ENCODE data around the gene LIN7A. TPM values are rescaled to one million over a fixed set of nuclear protein-coding genes. Genes with fewer than 3 reads are reported as not detected.

Gene LIN7A
- total RNA-seq, 1 donor from 2014 or later = 9.8 TPM

DNA sequence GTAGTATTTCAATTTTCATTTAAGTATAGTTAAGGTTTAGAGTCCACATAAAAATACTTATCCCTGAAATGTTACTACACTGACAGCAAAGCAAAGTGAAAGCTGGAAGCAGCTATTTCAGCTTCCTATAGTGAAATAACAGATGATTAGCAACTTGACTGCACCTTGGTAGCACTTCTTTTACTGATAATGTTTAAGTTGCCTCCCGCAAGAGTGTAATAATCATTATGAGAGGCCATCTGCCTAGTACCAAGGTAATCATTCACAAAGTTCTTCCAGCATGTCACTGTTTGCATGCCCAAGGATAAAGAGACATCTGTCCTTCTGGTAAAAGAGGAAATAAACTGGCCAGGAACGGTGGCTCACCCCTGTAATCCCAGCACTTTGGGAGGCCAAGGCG, 69.8 kb downstream of the LIN7A start:
- intact Hi-C loops (cut with DNase I) = no loop called here
- DNase-seq (no peak), ATAC-seq (ENCODE audit: poor library complexity) (no peak)

- intact Hi-C loops (cut with DNase I) = no loop called here
- ATAC-seq (ENCODE audit: poor library complexity) (no peak), DNase-seq (no peak)
These were observed 73.5 kb downstream of the LIN7A start for GRCh38 chr12:80864046-80864735.

- intact Hi-C loops (cut with DNase I) = no loop called here
- DNase-seq = no peak
- ATAC-seq (ENCODE audit: poor library complexity) = no peak
These were observed 75.2 kb downstream of the LIN7A start for GRCh38 chr12:80862531-80862930.

DNA sequence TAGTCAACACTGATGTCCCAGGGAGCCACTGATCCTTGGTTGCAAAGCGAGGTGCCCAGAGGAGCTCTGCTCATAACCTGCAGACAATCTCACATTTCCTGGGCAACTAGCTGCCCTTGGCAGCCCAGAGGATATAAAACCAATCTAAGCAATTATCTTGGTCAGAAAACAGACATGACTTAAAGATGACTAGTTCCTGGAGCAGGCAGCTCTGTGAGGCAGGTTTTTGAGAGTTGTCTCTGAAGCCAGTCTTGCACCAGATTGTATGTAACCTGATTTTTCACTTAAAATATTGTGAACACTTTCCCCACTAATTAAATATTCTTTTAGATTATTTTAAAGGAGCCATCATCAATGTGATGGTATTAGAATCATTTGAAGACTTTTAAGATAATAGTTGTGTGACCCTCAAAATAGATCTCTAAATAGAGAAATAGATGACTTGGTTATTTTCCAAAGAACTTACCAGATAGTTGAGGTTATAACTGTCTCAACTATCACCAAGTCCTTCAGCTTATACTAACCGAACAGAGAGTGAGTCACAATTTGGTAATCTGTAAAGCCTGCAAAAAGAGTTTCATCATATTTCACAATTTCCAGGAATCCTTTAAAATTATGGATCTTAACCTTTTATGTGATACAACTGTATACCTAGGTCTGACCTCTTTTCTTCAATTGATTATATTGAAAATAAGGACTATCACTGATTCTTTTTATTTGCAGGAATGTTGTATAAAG, 75.9 kb downstream of the LIN7A start:
- ATAC-seq (ENCODE audit: poor library complexity) (no peak), DNase-seq (no peak)
- intact Hi-C loops (cut with DNase I) = no loop called here

DNA sequence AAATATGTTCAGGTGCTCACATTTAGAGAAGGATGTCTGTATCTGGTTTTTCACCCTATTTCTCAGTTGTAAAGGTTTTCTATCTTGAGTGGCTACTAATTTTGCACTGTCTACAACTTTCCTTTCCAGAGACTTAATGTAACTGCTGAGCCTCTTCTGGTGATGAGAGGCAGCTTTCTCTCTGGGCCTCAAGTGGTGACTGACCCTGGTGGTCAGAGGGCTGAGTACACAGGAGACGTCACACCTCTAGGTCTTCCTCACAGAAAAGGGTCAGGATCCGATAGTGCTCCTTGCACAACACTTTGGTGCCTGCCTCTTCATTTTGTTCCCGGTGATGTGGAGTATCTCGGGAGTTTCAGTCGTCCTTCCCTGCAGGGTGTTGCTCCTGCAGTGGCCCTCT, 76.8 kb downstream of the LIN7A start:
- intact Hi-C loops (cut with DNase I) = no loop called here
- ATAC-seq (ENCODE audit: poor library complexity) (peak; percentile 20), DNase-seq (no peak)

DNA sequence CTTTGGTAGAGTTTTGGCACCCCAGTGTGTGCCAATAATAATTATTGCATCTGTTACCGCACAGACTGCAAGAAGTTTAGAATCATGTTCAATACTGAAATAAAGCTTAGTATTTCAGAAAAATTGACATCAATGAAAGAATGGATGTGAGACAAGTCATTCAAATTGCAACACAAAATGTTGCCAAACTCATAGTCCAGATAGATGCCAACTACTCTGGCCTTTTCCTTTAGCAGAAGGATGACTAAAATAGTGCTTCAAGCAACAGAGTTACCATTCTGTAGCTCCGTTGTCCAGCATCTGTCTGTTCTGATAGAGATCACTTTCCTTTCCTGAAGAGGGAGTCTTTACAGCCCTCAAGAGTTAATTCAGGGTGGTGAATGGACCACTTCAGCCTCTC, 77.5 kb downstream of the LIN7A start:
- DNase-seq (no peak), ATAC-seq (ENCODE audit: poor library complexity) (no peak)
- intact Hi-C loops (cut with DNase I) = no loop called here

GRCh38 chr12:80858356-80858755, 79.4 kb downstream of the LIN7A start:
- ATAC-seq (ENCODE audit: poor library complexity) = peak; percentile 71
- DNase-seq = no peak
- intact Hi-C loops (cut with DNase I) = no loop called here

- intact Hi-C loops (cut with DNase I) = no loop called here
- ATAC-seq (ENCODE audit: poor library complexity) (no peak), DNase-seq (no peak)
These were observed 80.4 kb downstream of the LIN7A start for GRCh38 chr12:80857311-80857710.

DNA sequence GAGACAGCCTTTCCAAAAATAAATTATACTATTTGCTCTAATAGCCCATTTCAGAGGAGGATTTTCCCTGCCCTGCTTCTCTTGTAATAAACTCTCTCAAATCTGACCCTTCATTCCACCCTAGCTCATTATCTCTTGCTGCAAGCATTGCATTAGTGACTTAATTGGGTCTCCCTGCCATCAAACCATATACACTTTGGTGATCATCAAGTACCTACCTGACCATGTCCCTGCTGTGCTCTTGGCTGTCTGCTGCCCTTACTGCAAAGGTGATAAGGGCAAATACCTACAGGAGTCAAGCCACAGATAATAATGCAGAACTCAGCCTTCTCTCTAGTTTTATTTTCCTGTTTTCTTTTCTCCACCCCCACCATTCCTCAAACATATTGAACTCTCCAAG, 88.4 kb downstream of the LIN7A start:
- intact Hi-C loops (cut with DNase I) = no loop called here
- no peak for DNase-seq
- no peak for ATAC-seq (ENCODE audit: poor library complexity)

DNA sequence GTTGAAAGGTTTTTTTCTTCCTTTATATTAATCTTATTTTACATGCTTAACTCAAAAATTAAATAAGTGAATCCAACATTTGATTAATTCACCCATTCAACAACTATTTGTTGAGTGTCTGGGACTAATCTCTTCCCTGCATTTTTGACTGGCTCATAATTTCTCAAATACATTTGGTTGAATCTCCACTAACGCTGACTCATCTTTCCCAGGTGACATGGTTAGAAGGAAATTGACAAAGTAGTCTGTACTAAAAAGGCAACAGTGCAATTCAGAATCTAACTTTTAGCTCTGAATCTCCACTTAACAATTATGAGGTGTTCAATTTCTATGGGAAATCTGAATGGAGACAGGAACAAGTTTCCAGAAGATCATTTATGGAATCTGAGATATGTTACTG, 88.9 kb downstream of the LIN7A start:
- intact Hi-C loops (cut with DNase I) = no loop called here
- ATAC-seq (ENCODE audit: poor library complexity) = no peak

DNA sequence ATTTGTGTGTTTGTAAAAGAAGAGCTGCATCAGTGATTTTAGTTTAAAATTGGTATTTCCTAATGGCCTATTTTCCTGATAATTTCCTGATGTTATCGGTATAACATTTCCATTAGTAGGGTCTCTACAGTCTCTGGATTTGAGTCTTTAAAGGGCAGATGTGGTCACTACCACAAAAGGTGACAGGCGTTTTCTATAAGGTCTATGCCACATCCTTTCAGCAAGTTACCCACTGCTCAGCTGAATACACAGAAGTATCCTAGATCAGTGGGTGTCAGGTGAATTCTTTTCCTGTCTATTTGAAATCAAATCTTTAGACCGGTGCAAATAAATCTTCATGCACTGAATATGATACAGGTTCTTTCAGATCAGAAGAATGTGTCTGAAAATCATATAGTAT, 90.2 kb downstream of the LIN7A start:
- no peak for DNase-seq
- ATAC-seq (ENCODE audit: poor library complexity) = no peak
- intact Hi-C loops (cut with DNase I) = no loop called here

More for the DNA sequence above, 88.9 kb downstream of the LIN7A start:
- no peak for DNase-seq

DNA sequence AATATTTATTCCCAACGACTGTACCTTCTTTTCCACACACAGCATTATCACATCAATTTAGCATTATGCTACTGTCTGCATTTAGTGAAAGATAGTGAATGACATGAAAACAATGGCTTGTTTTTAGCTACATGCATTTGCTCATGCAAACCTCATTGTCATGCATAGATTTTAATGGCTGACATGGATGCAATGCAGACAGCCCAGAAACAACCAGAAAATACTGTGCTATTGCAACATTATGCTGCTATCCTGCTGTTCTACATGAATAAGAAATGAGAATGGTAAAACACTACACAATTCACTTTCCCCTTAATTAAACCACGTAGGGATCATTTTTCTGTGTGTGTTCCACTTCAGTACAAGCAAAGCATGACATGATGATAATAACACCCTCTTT, 90.8 kb downstream of the LIN7A start:
- intact Hi-C loops (cut with DNase I) = no loop called here
- ATAC-seq (ENCODE audit: poor library complexity) = no peak
- no peak for DNase-seq

DNA sequence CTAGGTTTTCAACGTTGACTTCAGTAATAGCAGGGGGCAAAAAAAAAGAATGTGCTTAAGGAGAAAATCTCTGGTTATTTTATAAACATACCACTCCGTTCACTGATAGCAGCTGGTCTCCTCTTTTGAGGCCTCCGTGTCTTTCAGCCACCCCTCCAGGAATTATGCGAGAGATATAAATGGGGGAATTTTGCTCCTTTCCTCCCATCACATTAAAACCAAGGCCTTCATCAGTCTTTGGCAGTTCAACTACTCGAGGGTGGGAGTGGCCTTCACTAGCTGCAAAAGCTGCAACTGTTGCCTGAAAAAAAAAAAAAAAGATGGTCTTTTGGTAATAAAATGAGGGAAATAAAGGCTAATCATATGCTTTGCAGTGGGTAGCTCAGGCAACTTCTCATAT, 92.1 kb downstream of the LIN7A start:
- no peak for ATAC-seq (ENCODE audit: poor library complexity)
- no peak for DNase-seq
- intact Hi-C loops (cut with DNase I) = no loop called here

DNA sequence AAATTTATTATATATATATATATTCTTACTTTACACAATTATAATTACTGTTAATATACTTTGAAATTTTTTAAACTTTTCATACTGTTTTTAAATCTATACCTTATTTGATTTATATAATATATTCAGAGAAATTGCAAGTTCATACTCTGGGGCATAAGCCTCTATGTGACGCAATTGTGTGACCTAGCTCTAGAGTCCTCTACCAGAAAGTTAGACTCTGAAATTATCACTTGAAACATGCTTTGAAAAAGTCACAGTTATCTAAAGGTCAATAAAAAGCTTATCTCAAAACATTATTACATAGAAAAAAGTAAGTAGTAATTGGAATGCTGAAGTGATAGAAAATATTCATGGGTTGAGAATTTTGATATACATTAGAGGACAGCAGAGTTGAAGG, 93.8 kb downstream of the LIN7A start:
- no peak for ATAC-seq (ENCODE audit: poor library complexity)
- intact Hi-C loops (cut with DNase I) = no loop called here

DNA sequence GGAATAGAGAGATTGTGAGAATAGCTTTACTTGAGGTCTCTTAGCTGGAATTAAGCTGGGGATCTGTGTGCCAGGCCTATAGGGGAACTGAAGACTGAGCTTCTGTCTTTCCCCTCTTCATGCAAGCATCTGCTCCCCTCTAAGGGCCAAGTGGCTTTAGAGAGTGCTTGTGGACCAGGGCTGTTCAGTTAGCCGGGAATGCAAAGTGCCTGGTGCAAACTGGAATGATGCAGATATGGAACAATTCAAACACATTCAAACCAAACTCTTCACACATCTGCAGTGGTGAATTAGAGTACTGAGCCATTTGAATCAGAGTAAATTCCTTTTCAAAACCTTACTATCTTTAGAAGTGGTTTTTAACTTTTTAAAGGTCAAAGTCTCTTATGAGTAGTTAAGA, 99.0 kb downstream of the LIN7A start:
- no peak for DNase-seq
- peak; percentile 64 for ATAC-seq (ENCODE audit: poor library complexity)
- intact Hi-C loops (cut with DNase I) = loop anchor here (5.0 kb wide), 1 partner anchor 104 kb away; no protein-coding TSS in a partner anchor

More for the DNA sequence above, 93.8 kb downstream of the LIN7A start:
- no peak for DNase-seq

DNA sequence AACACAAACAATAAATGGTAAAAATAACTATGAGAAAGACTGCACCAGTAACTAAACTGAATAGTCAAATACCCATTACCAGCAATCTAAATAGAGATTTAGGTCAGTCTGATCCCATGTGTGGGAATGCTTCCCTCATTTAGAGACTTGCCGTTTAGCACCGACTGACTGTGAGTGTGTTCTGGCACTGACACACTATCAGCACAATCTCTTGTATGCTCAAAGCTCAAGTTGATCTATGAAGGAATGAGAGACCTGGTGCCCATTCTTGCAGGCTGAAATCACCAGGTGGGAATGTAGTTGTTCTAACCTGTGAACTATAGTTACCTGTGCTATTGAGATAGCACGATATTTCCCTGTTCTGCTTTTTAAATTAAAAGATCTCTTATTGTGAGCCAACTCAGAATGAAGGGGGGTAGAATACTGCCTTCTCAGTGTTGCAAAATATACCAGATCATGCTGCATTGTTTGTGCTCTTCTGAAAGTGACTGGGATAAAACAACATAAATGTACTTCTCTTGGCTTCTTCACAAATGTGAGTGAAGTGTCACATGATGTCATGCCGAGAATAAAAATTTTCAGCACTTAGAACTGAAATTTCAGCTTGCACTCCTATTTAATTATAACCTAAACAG, 99.6 kb downstream of the LIN7A start:
- peak; percentile 61 for ATAC-seq (ENCODE audit: poor library complexity)
- intact Hi-C loops (cut with DNase I) = loop anchor here (5.0 kb wide), 1 partner anchor 104 kb away; no protein-coding TSS in a partner anchor
- no peak for DNase-seq

GRCh38 chr12:80837342-80837978, 100.3 kb downstream of the LIN7A start:
- intact Hi-C loops (cut with DNase I) = loop anchor here (5.0 kb wide), 1 partner anchor 105 kb away; no protein-coding TSS in a partner anchor
- ATAC-seq (ENCODE audit: poor library complexity) (peak; percentile 90), DNase-seq (no peak)

- no peak for ATAC-seq (ENCODE audit: poor library complexity)
- intact Hi-C loops (cut with DNase I) = loop anchor here (5.0 kb wide), 1 partner anchor 108 kb away; no protein-coding TSS in a partner anchor
These were observed 103.0 kb downstream of the LIN7A start for GRCh38 chr12:80834724-80835123.

DNA sequence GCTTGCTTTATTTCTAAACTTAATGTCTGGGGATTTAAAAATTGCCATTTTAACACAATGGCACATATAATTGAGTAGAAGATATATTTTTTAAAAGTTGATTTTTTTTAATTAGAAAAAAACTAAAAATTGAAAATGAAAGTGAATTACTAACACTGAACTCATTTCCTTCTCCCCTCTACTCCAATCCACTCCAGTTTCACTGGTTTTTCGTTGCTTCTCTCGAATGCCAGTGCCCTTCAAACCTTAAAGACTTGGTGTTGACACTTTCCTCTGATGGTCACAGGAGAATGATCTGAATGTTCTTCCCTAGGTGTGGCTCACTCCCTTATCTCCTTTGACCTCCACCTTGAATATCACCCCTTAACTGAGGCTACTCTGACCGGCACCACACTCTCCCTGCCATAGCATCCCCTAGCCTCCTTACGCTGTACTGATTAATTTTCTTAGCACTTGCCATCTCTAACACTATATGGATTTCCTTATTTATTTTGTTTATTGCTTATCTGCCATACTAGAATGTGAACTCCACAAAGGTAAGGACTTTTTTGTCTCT, 107.1 kb downstream of the LIN7A start:
- ATAC-seq (ENCODE audit: poor library complexity) (peak; percentile 51), DNase-seq (no peak)
- intact Hi-C loops (cut with DNase I) = no loop called here

More at GRCh38 chr12:80834724-80835123, 103.0 kb downstream of the LIN7A start:
- DNase-seq = no peak

All from Right ventricle myocardium superior (tissue), 1 donor.